GM19240 (cell line): ENCODE results near the gene JPT1.
A peak's percentile ranks its signal among the peaks of the same experiment; 100 is the strongest.
"Not testable (repeated sequence)": the region's sequence is repeated elsewhere in the genome, so short reads cannot be mapped to it uniquely, and the experiment has no call there.

Experiments
- DNase-seq: peaks from one replicate; pipeline ENCODE4 v3.0.0; 2011; ENCODE audit warnings: low spot score; ENCODE audit not compliant: insufficient read length

JPT1 gene

DNA sequence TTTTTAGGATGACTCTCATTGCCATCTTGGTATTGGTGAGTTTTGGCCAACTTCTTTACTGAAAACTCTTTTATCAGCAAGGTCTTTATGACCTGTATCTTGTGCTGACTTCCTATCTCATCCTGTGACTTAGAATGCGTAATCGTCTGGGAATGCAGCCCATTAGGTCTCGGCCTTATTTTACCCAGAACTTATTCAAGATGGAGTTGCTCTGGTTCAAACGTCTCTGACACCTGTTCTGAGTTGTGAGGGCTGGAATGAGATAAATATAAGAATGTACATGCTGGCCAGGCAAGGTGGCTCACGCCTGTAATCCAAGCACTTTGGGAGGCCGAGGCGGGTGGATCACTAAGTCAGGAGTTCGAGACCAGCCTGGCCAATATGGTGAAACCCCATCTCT is 4.2 kb upstream of the JPT1 start:
- not testable (repeated sequence) for DNase-seq

- DNase-seq, result no peak
Measured at GRCh38 chr17:75155191-75155601, 884 bp upstream of the JPT1 start.

DNA sequence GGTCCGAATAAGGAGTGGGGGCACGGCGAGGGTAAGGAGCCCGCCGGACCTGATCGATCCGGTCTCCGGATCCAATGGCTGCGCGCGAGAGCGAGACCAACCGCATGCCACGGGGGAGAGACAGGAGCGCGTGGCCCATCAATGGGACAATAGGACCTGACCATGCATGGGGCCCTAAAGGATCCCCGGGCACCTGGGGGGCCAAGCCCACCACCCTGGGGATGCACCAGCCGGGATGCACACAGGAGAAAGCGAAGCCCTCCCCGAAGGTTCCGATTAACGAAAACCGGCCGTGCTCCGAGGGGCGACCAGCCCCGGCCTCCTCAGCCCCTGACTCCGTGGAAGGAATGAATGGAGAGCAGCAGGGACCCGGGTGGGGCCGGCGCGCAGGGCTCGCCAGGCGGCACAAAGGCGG is 525 bp downstream of the JPT1 start:
- no peak for DNase-seq

- DNase-seq, result no peak
Measured at GRCh38 chr17:75152922-75153779, 1.2 kb downstream of the JPT1 start.

DNA sequence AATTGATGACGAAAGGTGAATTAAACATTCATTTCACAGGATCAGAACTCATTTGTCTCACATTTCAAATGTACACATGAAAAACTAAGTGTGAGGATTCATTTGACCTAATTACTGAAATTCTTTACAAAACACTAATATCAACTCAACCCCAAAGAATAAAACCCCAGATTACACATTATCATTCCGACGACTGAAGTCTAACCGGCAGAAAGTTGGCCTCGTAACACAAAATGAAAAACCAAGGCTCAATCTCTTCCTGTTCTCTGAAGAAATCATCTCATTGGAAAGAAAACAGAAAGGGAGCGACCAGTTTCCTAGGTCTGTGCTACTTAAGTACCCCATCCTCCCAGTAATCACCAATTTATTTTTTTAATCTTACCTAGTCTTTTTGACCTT is 1.8 kb downstream of the JPT1 start:
- no peak for DNase-seq

GRCh38 chr17:75151930-75152329 is 2.4 kb downstream of the JPT1 start:
- DNase-seq, result no peak

DNA sequence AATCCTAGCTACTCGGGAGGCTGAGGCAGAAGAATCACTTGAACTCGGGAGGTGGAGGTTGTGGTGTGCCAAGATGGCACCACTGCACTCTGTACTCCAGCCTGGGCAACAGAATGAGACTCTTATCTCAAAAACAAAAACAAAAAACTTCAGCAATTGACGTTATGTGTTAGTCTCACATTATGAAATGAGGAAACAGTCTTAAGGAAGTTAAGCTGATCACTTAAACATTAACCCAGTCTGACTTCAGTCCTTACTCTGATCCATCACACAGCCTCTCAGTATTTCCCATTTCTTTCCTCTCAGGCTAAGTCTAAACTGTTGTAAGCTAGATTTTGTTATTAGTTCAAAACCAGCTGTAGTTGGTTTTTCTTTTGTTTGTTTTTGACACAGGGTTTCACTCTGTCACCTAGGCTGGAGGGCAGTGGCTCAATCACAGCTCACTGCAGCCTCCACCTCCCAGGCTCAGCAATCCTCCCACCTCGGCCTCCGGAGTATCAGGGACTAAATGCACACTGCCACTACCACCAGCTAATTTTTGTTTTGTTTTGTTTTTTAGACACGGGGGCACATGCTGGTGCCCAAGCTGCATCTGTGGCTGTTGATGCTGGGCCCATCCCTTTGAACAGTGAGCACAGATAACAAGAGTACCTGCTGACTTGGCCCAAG is 6.3 kb downstream of the JPT1 start:
- DNase-seq, result no peak

GRCh38 chr17:75146592-75146991 is 7.7 kb downstream of the JPT1 start:
- DNase-seq, result no peak

GRCh38 chr17:75144816-75145512 is 9.3 kb downstream of the JPT1 start:
- DNase-seq, result no peak

- no peak for DNase-seq
Measured at GRCh38 chr17:75142236-75142971, 11.9 kb downstream of the JPT1 start.

DNA sequence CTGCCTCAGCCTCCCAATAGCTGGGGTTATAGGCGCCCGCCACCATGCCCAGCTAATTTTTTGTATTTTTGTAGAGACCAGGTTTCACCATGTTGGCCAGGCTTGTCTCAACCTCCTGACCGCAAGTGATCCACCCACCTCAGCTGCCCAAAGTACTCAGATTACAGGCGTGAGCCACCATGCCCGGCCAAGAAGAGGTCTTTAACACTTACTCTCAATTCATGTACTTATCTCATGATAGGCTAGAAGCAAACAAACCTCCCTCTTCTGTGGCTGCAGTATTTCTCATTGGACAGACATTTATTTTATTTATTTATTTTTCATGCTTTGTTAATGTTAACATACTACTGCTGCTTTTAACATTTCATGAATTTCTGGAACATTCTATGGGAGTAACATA is 15.8 kb downstream of the JPT1 start:
- no peak for DNase-seq

DNA sequence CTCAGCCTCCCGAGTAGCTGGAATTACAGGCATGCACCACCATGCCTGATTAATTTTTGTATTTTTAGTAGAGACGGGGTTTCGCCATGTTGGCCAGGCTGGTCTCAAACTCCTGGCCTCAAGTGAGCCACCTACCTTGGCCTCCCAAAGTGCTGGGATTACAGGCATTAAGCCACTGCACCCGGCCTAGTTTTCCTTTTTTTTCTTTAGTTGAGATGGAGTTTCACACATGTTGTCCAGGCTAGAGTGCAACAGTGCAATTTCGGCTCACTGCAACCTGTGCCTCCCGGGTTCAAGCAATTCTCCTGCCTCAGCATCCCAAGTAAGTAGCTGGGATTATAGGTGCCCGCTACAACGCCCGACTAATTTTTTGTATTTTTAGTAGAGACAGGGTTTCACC is 16.6 kb downstream of the JPT1 start:
- DNase-seq, result not testable (repeated sequence)

GRCh38 chr17:75135946-75136345 is 18.4 kb downstream of the JPT1 start:
- no peak for DNase-seq

DNA sequence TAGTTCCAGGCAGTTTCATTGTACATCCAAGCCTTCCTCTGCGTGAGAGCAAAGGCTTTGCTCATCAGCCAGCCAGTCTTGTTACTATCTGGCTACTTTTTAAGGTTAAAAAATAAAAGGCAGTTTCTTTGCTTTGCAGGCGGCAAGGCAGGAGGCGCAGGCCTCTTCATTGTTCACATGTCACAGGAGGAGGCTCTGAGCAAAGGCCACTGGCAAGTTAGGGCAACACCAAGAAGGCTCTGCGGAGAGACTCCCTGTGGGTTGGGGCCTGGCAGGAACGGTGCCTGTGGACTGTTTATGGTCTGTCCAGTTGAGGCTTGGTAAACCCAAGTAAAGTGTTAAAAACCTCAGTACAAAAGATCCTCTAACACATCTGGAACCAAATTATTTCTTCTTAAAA is 18.9 kb downstream of the JPT1 start:
- DNase-seq, result no peak

GRCh38 chr17:75133607-75134347 is 20.5 kb downstream of the JPT1 start:
- DNase-seq, result not testable (repeated sequence)

- DNase-seq, result no peak
Measured at GRCh38 chr17:75133001-75133400, 21.3 kb downstream of the JPT1 start.

DNA sequence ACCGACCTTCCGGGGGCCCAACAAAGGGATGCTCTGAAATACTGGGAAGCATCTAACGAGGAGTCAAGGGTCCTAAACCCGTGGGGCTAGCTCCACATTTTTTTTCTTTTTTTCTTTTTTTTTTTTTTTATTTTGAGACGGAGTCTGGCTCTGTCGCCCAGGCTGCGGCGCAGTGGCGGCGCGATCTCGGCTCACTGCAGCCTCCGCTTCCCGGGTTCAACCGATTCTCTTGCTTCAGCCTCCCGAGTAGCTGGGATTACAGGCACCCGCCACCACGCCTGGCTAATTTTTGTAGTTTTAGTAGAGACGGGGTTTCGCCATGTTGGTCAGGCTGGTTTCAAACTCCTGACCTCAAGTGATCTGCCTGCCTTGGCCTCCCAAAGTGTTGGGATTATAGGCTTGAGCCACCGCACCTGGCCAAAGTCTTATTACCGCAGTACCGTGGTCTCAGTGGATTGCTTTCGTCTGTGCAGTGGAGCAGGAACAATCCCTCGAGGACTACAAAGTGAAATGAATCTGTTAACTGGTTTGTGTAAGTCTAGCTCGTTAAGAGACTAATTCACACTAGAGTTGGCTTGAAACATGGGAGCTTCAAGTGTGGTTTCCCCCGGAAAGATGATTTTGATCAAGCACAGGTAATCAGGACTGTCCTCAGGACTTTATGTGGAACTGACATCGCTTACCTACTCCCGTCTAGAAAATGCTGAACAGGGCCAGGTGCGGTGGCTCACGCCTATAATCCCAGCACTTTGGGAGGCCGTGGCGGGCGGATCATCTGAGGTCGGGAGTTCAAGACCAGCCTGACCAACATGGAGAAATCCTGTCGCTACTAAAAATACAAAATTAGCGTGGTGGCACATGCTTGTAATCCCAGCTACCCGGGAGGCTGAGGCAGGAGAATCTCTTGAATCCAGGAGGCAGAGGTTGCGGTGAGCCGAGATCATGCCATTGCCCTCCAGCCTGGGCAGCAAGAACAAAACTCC is 22.0 kb downstream of the JPT1 start:
- DNase-seq, result not testable (repeated sequence)

DNA sequence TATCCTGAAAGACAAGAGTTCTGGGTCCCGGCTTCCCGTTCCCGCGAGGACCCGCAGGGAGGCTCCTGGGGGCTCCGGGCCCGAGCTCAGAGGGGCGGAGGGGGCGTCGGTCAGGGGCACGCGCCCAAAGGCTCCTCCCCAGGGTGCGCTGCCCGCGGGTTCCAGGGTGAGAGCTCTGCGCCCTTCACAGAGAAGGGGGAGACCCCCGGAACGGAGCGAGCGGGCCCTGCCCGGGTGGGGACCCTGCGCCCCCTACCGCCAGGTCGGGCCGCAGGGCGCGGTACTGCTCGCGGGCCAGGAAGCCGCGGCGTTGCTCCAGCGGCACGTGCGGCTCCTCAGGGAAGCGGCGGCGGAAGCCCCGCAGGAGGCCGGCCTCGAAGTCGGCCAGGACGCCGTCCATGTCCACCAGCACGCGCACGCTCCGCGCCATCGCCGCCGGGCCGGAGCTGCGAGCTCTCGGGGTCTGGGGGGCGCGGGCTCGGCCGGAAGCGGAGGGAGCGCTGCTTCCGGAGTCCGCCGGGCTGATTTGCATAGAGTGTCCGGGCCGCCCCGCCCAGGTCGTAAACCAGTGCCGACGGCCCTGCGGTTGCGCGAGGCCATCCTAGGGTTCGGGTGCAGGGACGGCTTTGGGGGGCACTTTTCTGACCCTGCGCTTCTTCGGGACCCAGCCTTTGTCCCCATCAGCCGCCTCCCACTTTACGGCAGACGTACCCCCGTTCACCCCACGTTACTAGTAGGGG is 22.9 kb downstream of the JPT1 start, which contains the start of gene NT5C:
NT5C (minus strand) TSS at position 465 of the 740 bp plus-strand sequence; CDS start at position 430, 35 bp downstream.
- peak; percentile 80 for DNase-seq
